KMS-11 (cell line): ENCODE results near the gene PCNX2.

Experiments used
- H2AFZ ChIP-seq: fragments of 200-600 bp; sonication (generic); 2 replicates; pipeline ENCODE4 v1.6.1; 2016; ENCODE audit warnings: antibody characterized with exemption, mixed run types, low read depth
- H3K27ac ChIP-seq: fragments of 200-600 bp; sonication (generic); 2 replicates; pipeline ENCODE4 v1.6.1; 2016; ENCODE audit warnings: mild to moderate bottlenecking, mixed run types
- H3K27me3 ChIP-seq: fragments of 200-600 bp; sonication (generic); 2 replicates; pipeline ENCODE4 v1.6.1; 2017; ENCODE audit warnings: mild to moderate bottlenecking, low read depth, mixed run types, moderate library complexity; ENCODE audit not compliant: insufficient read depth
- H3K36me3 ChIP-seq: fragments of 200-600 bp; sonication (generic); 2 replicates; pipeline ENCODE4 v1.6.1; 2017; ENCODE audit warnings: mild to moderate bottlenecking, mixed run types; ENCODE audit not compliant: insufficient read depth
- H3K4me1 ChIP-seq: fragments of 200-600 bp; sonication (generic); 2 replicates; pipeline ENCODE4 v1.6.1; 2016; ENCODE audit warnings: mild to moderate bottlenecking, low read depth, mixed run types; ENCODE audit not compliant: poor library complexity, severe bottlenecking
- H3K4me2 ChIP-seq: fragments of 200-600 bp; sonication (generic); 2 replicates; pipeline ENCODE4 v1.7.0; 2016; ENCODE audit warnings: mild to moderate bottlenecking, mixed run types
- H3K4me3 ChIP-seq: fragments of 200-600 bp; sonication (generic); IDR thresholded peaks from 2 replicates; pipeline ENCODE4 v1.6.1; 2017; ENCODE audit warnings: low read depth, low read length, mixed read lengths; ENCODE audit not compliant: insufficient read depth
- H3K79me2 ChIP-seq: fragments of 200-600 bp; sonication (generic); 2 replicates; pipeline ENCODE4 v1.6.1; 2016; ENCODE audit warnings: low read depth, mixed run types; ENCODE audit not compliant: insufficient read depth
- H3K9ac ChIP-seq: fragments of 200-600 bp; sonication (generic); 2 replicates; pipeline ENCODE4 v1.6.1; 2016; ENCODE audit warnings: mild to moderate bottlenecking, mixed run types
- H4K20me1 ChIP-seq: fragments of 200-600 bp; sonication (generic); 2 replicates; pipeline ENCODE4 v1.6.1; 2016; ENCODE audit warnings: mild to moderate bottlenecking, mixed run types; ENCODE audit not compliant: insufficient read depth
- TF ChIP-seq, protein P1 (sequence below): fragments of 200-600 bp; sonication (generic); conservative IDR thresholded peaks from 2 replicates; pipeline ENCODE4 v1.6.1; 2017; ENCODE audit warnings: low read depth, mild to moderate bottlenecking, antibody characterized with exemption, low read length, moderate library complexity, mixed read lengths

The PCNX2 gene

DNA sequence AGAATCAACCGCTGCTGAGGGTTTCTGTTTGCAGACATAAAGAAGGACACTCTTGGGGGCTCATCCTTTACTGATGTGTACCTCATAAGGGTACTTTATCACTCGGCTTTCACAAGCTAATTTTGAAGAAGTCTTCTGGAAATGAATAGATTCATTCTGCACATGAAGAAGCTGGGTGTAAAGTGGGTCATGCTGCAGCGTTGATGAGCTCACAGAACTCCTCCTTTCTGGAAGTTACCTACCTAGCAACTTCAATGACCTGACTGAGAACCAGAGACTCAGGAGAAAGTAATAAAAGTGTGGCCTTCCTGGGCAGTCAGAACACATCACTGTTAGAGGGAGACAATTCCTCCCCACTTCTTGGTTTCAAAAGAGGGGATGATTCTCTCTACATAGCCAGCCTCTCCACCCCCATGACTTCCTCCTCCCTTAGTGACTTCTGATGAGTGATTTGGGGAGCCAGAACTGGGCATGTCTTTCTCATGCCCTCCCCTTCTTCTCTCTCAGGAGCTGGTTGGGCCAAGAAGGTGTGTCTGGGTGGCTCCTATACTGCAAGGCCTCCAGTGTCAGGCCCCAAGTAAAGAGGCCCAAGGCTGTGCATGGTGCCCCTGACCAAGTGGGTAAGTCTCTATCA, 27.0 kb downstream of the PCNX2 start:
- no peak overlapping the region for H2AFZ ChIP-seq
- H3K27ac ChIP-seq, result no peak overlapping the region
- TF ChIP-seq, protein P1, sequence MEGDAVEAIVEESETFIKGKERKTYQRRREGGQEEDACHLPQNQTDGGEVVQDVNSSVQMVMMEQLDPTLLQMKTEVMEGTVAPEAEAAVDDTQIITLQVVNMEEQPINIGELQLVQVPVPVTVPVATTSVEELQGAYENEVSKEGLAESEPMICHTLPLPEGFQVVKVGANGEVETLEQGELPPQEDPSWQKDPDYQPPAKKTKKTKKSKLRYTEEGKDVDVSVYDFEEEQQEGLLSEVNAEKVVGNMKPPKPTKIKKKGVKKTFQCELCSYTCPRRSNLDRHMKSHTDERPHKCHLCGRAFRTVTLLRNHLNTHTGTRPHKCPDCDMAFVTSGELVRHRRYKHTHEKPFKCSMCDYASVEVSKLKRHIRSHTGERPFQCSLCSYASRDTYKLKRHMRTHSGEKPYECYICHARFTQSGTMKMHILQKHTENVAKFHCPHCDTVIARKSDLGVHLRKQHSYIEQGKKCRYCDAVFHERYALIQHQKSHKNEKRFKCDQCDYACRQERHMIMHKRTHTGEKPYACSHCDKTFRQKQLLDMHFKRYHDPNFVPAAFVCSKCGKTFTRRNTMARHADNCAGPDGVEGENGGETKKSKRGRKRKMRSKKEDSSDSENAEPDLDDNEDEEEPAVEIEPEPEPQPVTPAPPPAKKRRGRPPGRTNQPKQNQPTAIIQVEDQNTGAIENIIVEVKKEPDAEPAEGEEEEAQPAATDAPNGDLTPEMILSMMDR, result no peak
- H3K4me3 ChIP-seq, result no peak overlapping the region
- no peaks in the 10 kb centered on the region for H3K4me1 ChIP-seq
- H3K4me2 ChIP-seq, result no peak overlapping the region
- no peaks in the 10 kb centered on the region for H4K20me1 ChIP-seq
- H3K9ac ChIP-seq, result no peak overlapping the region
- H3K79me2 ChIP-seq, result no peaks in the 10 kb centered on the region
- H3K27me3 ChIP-seq, result no peaks in the 10 kb centered on the region
- H3K36me3 ChIP-seq, result no peaks in the 10 kb centered on the region

DNA sequence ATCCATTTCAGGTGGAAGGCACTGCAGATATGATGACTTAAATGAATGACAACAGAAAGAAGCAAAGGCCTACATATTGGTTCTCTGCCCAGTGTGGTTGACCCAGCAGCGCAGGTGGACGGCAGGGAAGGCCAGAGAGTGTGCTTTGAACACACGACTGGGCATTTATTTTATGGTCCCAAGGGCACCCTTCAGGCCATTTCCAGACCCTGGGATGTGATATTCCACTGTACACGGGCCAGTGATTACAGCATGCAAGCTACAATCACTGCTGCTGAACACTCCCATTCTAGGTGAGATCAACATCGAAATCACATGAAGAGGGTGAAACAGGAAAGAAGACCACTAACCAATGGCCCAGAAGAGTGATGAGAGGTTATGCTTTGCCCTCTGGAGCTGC, 33.8 kb downstream of the PCNX2 start:
- no peak overlapping the region for H3K4me2 ChIP-seq
- H3K36me3 ChIP-seq, result no peaks in the 10 kb centered on the region
- no peak overlapping the region for H3K4me3 ChIP-seq
- H3K79me2 ChIP-seq, result no peaks in the 10 kb centered on the region
- TF ChIP-seq, protein P1, result no peak
- H3K27me3 ChIP-seq, result no peaks in the 10 kb centered on the region
- no peaks in the 10 kb centered on the region for H3K4me1 ChIP-seq
- H3K27ac ChIP-seq, result no peak overlapping the region
- no peak overlapping the region for H3K9ac ChIP-seq
- H2AFZ ChIP-seq, result no peak overlapping the region
- no peaks in the 10 kb centered on the region for H4K20me1 ChIP-seq

DNA sequence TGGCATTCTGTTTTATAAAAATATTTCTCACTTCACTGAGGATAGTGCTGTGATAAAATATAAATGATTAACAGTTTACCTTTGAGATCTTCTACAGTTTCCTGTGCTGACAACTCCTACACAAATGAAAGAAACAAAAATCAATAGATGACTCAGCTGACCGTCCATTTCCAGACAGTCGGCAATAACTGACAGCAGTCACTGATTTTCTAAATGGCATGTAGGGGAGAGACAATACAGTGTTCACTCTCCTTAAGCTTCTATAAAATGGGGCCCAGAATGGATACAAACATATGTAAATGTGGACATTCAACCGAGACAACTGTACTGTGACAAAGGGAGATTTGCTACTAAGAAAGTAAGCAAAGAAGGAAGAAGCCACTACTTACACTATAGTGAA, 34.3 kb downstream of the PCNX2 start:
- TF ChIP-seq, protein P1, result no peak
- no peak overlapping the region for H2AFZ ChIP-seq
- H3K27me3 ChIP-seq, result no peaks in the 10 kb centered on the region
- no peaks in the 10 kb centered on the region for H4K20me1 ChIP-seq
- H3K9ac ChIP-seq, result no peak overlapping the region
- H3K4me3 ChIP-seq, result no peak overlapping the region
- H3K4me1 ChIP-seq, result no peaks in the 10 kb centered on the region
- no peaks in the 10 kb centered on the region for H3K79me2 ChIP-seq
- H3K27ac ChIP-seq, result no peak overlapping the region
- no peaks in the 10 kb centered on the region for H3K36me3 ChIP-seq
- no peak overlapping the region for H3K4me2 ChIP-seq

DNA sequence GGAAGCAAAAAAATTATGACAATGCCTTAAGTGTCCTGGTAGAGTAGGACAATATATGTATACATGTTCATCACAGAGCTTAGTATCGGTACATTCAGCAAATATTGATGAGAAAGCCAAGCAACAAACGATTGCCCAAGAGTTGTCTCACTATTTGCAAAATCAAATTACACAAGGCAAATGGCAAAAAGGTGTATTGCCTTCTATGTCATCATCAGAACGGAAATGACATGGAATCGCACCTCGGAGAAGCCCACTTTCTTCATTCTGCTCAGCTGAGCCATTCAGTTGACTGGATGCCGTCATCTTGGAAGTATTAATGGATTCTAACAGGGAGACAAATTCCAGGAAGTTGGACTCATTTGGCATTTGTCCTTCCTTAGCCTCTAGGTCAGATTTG, 37.7 kb downstream of the PCNX2 start:
- Histone ChIP-seq H3K9ac (no peak overlapping the region), H3K4me3 (no peak overlapping the region), H3K4me2 (no peak overlapping the region), H3K27me3 (no peaks in the 10 kb centered on the region), H2AFZ (no peak overlapping the region), H3K27ac (no peak overlapping the region), H3K4me1 (no peaks in the 10 kb centered on the region), H4K20me1 (no peaks in the 10 kb centered on the region), H3K36me3 (no peaks in the 10 kb centered on the region), H3K79me2 (no peaks in the 10 kb centered on the region)
- TF ChIP-seq, protein P1, result no peak
